AG20443 (cell line): ENCODE results near the gene CKS2.

Experiments
- DNase-seq: peaks from one replicate; pipeline ENCODE4 v3.0.0; 2012; ENCODE audit warnings: low spot score, mixed read lengths

Gene CKS2

DNA sequence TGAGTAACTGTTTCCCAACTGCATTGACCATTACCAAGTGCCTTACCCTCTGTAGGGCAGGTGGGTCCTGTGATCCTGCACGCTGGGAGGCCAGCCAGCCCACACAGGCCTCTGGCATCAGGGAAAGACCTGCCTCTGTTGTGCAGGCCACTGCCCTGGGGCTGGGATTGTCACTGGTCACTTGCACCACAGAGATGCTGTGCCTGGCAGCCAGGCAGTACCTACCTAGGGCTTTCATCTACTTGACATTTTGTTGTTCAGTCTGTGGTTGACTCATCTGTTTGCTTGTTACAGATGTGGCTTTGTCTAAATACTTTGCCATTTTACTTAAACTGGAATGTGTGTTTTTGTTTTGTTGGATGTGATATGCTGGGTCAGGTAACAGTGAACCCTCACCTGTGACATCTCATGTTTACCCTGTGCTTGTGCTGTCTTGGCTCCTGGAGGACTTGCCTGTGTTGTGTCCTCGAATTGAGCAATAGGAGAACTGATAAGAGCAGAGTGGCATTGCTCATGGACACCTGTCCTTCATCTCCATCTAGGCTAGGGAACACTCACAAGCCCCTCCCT lies 40.1 kb downstream of the CKS2 start:
- no peak for DNase-seq

GRCh38 chr9:89351584-89352300 lies 40.7 kb downstream of the CKS2 start:
- no peak for DNase-seq

- no peak for DNase-seq
Measured at GRCh38 chr9:89352451-89352850, 41.5 kb downstream of the CKS2 start.

DNA sequence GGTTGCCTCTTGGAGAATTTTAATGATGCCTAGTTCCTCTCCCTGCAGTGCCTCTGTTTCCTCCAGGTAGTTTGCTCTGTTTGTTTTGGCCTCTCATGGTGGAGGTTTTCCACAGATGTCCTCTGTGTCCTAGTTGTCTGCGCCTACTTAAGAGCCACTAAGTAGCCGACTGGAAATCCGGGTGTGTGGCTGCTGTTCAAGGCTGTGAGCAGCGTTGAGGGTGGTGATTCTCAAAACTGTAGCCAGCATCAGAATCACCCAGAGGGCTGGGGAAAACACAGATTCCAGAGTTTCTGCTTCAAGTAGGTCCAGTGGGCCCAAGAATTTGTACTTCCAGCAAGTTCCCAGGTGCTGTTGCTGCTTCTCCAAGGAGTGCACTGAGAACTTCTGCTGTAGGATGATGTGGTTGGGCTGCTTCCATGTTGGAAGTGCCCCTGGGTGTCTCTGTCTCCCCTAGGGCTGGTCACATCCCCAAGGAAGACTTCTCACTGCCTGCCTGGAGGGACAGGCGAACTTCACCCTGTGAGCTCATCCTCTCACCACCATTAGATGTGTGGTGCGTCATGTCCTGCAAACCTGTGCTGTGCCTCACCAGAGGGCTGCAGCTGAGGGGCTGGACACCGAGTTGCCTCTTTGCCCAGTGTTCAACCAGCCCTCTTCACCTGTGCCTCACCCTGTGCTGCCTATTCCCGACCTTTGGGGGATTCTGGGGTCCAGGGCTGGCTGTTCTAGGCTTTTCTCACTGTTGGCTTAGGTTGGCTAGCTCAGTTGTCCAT lies 42.1 kb downstream of the CKS2 start:
- no peak for DNase-seq

- peak; percentile 33 for DNase-seq
Measured at GRCh38 chr9:89353989-89354388, 43.0 kb downstream of the CKS2 start.

DNA sequence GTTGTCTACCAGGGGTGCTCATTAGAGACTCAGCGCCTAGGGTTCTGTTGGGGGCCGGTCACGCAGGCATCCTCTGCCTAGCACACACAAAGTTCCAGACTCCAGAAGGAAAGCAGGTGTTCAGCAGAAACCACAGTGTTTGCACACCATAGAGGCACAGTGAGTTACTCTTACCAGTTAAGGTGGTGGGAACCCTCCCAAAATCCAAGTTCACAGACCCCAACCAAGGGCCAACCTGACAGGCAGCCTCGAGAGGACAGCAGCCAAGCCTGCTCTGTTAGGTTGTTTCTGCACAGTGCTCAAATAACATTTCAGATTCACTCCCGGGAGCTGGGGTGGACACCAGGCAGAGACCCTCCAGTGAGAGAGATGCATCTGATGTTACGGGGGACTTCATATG lies 43.5 kb downstream of the CKS2 start:
- DNase-seq, result no peak

DNA sequence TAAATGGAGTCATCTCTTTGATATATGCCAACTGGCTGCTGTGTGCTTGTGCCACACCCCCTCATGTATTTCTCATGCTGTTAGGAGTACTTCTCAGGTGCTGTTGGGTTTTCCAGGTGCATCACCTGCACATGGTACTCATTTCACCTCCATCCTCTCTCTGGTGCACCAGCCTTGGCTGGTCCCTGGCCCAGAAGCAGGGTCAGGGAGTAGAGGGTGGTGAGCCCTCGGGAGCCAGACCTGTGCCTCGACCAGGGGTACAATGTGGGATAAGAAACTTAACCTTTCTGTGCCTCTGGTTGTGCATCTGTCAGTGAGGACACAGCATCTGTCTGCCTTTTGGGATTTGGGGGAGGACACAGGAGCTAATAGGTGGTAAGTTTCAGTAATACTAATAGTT lies 45.8 kb downstream of the CKS2 start:
- no peak for DNase-seq

DNA sequence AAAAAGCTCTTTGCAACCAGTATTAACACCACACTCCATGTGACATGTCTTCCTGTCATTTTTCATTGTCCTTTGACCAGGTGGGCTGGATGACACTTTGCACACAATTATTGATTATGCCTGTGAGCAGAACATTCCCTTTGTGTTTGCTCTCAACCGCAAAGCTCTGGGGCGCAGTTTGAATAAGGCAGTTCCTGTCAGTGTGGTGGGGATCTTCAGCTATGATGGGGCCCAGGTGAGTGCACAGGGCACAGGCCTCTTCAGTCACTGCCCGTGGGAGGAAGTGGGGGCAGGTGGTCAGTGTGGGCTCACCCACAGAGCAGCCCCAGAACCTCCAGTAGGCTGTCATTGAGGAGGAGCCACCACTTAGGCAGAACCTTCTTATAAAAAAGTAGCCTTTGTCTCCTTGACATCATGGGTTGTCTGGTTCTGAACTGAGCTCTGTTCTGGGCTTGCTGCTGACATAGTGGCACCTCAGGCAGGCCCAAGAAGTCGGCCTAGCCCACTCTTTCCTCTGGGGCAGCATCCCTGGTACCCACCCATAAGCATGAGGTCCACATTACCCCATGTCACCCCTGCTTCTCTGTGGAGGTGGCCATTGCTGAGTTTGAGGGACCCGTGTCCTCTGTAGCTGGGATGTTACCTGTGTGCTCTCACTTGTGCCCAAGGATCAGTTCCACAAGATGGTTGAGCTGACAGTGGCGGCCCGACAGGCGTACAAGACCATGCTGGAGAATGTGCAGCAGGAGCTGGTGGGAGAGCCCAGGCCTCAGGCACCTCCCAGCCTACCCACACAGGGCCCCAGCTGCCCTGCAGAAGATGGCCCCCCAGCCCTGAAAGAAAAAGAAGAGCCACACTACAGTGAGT lies 46.6 kb downstream of the CKS2 start:
- DNase-seq, result no peak

DNA sequence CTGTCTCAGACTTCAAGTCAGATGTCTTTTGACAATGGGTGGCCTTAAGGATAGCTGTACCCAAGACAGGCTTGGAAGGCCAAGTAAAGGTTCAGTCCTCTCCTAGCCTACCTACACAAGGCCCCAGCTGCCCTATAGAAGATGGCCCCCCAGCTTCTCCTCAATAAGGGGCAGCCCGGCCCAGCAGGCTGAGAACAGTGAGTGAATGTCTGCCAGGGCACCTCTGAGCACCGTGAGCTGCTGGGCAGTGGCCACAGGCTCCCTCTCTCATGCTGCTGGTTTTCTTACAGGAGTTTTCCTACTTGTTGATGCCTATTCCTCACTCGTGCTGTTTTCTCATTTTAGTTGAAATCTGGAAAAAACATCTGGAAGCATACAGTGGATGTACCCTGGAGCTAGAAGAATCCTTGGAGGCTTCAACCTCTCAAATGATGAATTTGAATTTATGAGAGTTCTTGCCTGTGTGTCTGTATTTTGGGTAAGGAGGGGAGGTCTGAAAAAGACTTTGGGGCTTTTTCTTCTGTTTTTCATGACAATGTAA lies 47.5 kb downstream of the CKS2 start:
- no peak for DNase-seq

DNA sequence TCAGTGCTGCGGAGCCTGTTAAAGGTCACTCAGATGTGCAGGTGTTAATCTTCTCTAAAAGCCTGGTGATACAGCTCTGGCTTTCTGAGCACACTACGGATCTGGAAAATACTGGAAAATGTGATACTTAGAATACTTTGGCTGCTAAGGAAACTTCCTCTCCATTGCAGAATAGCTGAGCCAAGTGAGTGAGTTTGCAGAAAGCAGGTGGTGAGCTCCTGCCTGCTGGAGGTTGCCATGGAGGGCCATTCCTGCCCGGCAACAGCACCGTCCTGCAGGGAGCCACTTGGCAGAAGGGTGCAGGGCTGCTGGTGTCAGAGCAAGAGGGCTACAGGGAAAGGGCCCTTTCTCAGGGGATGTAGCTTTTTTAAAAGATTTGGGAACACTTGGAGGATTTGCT lies 48.0 kb downstream of the CKS2 start:
- DNase-seq, result no peak

- DNase-seq, result peak; percentile 52
Measured at GRCh38 chr9:89359751-89360261, 48.8 kb downstream of the CKS2 start.

DNA sequence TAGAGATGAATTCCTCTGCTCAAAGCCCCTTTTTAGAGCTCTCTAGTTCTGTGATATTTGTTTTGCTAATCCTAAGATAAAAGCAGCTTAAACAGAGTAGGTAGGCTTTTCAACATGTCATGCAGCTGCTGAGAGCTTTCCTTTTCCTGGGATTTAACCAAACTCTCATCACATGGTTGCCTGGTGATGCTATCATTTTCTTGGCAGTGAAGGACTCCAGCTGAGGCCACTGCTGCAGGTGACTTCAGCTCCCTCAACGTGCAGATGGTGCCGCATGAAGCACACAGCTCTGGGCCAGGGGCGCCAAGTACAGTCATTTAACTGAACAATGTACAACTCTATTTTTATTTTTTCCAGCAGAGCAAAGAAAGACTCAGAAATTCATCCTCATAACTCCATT lies 49.5 kb downstream of the CKS2 start:
- DNase-seq, result no peak

DNA sequence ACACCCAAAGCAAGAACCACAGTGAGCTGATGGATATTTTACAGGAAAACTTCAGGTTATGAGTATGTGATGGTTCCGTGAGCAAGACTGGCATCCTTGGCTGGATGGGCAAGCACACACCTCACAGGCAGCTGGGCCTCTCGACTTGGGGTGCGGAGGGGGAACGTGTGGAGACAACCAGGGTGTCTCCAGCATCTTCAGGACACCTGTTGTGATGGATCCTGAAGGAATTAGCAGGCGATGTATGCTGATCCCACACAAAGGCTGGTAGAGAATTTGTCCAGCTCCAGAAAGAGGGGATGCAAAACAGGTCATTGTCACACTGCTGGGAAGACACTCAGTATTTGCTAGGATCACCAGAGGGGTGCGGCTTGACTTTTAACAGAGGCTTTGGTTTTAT lies 50.0 kb downstream of the CKS2 start:
- no peak for DNase-seq

- no peak for DNase-seq
Measured at GRCh38 chr9:89361816-89362646, 51.0 kb downstream of the CKS2 start.

DNA sequence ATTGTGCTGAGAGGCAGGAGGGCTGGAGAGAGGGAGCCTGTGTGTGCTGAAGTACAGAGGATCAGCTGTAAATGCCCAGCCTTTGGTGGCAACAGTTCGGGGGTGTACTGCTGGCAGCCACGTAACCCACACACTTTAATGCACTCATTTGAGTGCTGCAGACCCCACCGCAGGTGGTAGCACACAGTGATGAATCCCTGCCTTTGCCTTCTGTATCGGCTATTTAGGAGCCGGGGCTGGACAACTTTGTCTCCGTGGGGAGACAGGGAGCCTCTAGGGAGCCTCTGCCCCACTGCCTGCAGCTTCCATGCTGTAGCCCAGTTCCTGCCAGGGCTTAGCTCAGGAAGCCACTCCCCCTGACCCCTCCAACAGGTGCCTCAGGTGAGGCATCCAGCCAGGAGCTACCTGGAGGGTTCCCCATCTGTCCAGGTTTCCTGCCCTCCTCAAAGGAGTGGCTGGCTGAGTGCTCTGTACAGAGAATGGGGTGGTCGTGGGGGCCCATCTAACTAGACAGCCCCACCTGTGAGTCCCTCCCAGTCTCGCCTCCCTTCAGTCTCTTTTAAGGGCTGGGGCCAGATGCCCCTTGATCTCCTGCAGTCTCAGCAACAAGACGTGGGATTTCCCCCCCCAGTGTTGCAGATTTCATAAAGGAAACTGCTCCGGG lies 51.8 kb downstream of the CKS2 start:
- no peak for DNase-seq

GRCh38 chr9:89363311-89363670 lies 52.3 kb downstream of the CKS2 start:
- DNase-seq, result no peak

DNA sequence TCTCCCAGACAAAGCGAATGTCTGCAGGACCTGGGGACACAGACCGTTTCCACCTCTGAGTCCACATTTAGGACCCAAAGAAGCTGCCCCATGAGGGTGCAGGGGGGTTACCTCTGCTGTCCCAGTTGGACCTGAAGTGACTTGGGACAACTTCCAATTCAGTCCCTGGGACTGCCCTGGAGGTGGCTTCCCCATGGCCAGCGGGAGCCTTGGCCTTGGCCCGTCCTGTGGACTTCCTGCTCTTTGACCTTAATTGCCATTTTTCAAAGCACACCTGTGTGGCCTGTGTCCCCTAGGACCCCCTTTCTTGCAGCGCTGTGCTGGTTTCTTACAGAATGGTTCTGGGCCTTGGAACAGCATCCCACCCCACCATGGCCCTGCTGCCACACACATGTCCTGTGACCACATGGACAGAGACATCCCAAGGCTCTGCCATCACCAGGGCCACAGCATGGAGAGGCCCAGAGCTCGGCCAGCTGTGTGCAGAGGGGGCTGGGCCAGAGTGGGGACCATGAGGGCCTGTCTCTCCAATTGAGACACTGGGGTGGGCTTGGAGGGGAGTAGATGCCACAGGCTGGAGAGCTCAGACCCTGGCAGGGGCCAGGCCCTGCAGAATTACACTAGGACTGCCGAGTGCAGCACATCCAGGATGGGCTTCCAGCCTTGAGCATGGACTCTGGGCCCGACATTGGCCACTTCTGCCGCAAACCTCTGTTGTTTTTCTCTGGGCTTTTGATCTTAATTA lies 53.1 kb downstream of the CKS2 start:
- DNase-seq, result no peak

- DNase-seq, result no peak
Measured at GRCh38 chr9:89364666-89365531, 53.9 kb downstream of the CKS2 start.

DNA sequence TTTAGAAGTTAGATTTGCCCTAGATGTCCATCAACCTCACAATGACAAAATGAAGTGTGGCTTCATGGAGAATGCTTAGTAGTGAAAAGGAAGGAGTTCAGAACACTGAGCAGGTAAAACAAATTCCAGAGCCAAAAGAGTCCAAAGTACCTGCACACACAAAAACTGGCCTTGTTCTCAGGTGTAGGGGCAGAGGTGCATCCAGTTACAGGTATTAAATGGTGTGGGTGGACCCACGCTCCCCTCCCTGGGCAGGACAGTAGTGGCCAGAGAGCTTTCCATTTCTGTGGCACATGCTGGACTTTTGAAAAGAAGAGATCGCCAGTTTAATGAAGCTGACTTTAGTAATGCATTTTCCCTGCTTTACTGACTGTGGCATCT lies 54.5 kb downstream of the CKS2 start:
- DNase-seq, result no peak
